SK-N-SH treated with all-trans-retinoic acid at 6 μM for 48 hours (cell line): ENCODE measurements around the gene CD300LF.

Source experiments
- ATAC-seq: fragments of 200-7000 bp; cut with Tn5 transposase; 3 replicates; pipeline ENCODE4 v1.9.1; 2020; ENCODE audit warnings: mild to moderate bottlenecking, moderate library complexity
- ARNTL ChIP-seq: fragments of 450-650 bp; formaldehyde crosslinking; IDR thresholded peaks from 2 replicates; pipeline ENCODE4 v1.5.0; 2020; ENCODE audit warnings: low read depth, mild to moderate bottlenecking, moderate library complexity, borderline replicate concordance
- BACH2 ChIP-seq: fragments of 250-450 bp; sonication (Bioruptor Pico); IDR thresholded peaks from 2 replicates; pipeline ENCODE4 v1.9.0; 2021; ENCODE audit warnings: mild to moderate bottlenecking, borderline replicate concordance
- ESRRG ChIP-seq: fragments of 250-450 bp; sonication (Bioruptor Pico); IDR thresholded peaks from 2 replicates; pipeline ENCODE4 v1.6.1; 2021; ENCODE audit warnings: mild to moderate bottlenecking
- ISL1 ChIP-seq: fragments of 250-450 bp; sonication (Bioruptor Pico); IDR thresholded peaks from 2 replicates; pipeline ENCODE4 v2.1.2; 2022; ENCODE audit warnings: mild to moderate bottlenecking, moderate library complexity
- OSR1 ChIP-seq: fragments of 250-450 bp; sonication (Bioruptor Pico); IDR thresholded peaks from 2 replicates; pipeline ENCODE4 v1.8.0; 2022; ENCODE audit warnings: moderate library complexity, mild to moderate bottlenecking, inconsistent platforms
- PPARA ChIP-seq: fragments of 250-450 bp; sonication (Bioruptor Pico); IDR thresholded peaks from 2 replicates; pipeline ENCODE4 v1.5.0; 2020; ENCODE audit warnings: mild to moderate bottlenecking, borderline replicate concordance
- RARB ChIP-seq: fragments of 250-450 bp; sonication (Bioruptor Pico); IDR thresholded peaks from 2 replicates; pipeline ENCODE4 v1.8.0; 2021; ENCODE audit warnings: mild to moderate bottlenecking, moderate library complexity
- TCF4 ChIP-seq: fragments of 250-450 bp; sonication (Bioruptor Pico); IDR thresholded peaks from 2 replicates; pipeline ENCODE4 v1.8.0; 2021; ENCODE audit warnings: mild to moderate bottlenecking, moderate library complexity, borderline replicate concordance
- TOX ChIP-seq: fragments of 250-450 bp; sonication (Bioruptor Pico); IDR thresholded peaks from 2 replicates; pipeline ENCODE4 v1.8.0; 2021; ENCODE audit warnings: mild to moderate bottlenecking, moderate library complexity, borderline replicate concordance
- ZC3H10 ChIP-seq: fragments of 250-450 bp; sonication (Bioruptor Pico); IDR thresholded peaks from 2 replicates; pipeline ENCODE4 v1.5.1; 2021; ENCODE audit warnings: mild to moderate bottlenecking, moderate library complexity
- ZFP3 ChIP-seq: fragments of 250-450 bp; sonication (Bioruptor Pico); IDR thresholded peaks from 2 replicates; pipeline ENCODE4 v1.5.0; 2020; ENCODE audit warnings: mild to moderate bottlenecking, moderate library complexity
- ZNF70 ChIP-seq: fragments of 450-650 bp; formaldehyde crosslinking; IDR thresholded peaks from 2 replicates; pipeline ENCODE4 v1.5.0; 2020; ENCODE audit warnings: mild to moderate bottlenecking, moderate library complexity
- TF ChIP-seq, protein P1 (sequence below): fragments of 250-450 bp; sonication (Bioruptor Pico); IDR thresholded peaks from 2 replicates; pipeline ENCODE4 v1.5.1; 2021; ENCODE audit warnings: mild to moderate bottlenecking, moderate library complexity
- TF ChIP-seq, protein P2 (sequence below): fragments of 250-450 bp; sonication (Bioruptor Pico); IDR thresholded peaks from 2 replicates; pipeline ENCODE4 v1.5.0; 2020; ENCODE audit warnings: mild to moderate bottlenecking, moderate library complexity
- TF ChIP-seq, protein P3 (sequence below): fragments of 250-450 bp; sonication (Bioruptor Pico); IDR thresholded peaks from 2 replicates; pipeline ENCODE4 v1.8.0; 2021; ENCODE audit warnings: low read depth, mild to moderate bottlenecking, moderate library complexity, borderline replicate concordance
- TF ChIP-seq, protein P4 (sequence below): fragments of 250-450 bp; sonication (Bioruptor Pico); IDR thresholded peaks from 2 replicates; pipeline ENCODE4 v1.8.0; 2020; ENCODE audit warnings: mild to moderate bottlenecking, moderate library complexity, borderline replicate concordance
- TF ChIP-seq, protein P5 (sequence below): fragments of 250-450 bp; sonication (Bioruptor Pico); IDR thresholded peaks from 2 replicates; pipeline ENCODE4 v1.5.1; 2020; ENCODE audit warnings: low read depth, mild to moderate bottlenecking, moderate library complexity

CD300LF gene

DNA sequence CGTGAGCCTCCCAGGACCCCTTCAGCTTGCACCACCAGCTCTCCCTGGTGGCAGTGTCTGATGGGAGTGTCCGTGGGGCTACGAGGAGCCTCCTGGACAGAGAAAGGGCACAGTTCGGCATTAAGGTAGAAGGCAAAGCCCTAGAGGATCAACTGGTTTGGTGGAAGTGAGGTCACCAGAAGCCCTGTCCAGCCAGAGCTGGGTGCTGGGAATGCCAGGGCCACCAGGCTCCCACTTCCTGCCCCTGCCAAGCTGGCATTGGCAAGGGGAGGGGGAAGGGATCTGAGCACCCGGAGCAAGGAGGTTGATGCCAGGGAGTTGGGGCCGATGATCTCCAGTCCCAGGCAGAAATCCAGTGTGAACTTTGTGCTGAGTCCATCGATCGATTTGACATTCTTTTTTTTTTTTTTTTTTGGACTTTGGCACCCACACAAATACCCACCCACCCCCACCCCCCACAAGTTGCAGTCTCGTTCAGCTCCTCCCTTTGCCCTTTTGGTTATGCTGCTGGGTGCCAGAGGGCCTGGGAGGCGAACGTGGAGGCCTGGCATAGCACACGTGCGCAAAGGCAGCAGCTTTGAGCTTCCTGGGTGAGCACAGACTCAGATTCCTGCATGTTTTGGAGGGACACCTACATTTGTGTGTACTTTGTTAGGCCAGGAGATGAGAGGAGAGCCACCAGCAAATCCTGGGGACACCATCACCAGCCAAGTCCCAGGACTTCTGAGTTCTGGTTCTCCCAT is 37.8 kb upstream of the CD300LF start:
- ATAC-seq, result no peak
- TF ChIP-seq, protein P1, sequence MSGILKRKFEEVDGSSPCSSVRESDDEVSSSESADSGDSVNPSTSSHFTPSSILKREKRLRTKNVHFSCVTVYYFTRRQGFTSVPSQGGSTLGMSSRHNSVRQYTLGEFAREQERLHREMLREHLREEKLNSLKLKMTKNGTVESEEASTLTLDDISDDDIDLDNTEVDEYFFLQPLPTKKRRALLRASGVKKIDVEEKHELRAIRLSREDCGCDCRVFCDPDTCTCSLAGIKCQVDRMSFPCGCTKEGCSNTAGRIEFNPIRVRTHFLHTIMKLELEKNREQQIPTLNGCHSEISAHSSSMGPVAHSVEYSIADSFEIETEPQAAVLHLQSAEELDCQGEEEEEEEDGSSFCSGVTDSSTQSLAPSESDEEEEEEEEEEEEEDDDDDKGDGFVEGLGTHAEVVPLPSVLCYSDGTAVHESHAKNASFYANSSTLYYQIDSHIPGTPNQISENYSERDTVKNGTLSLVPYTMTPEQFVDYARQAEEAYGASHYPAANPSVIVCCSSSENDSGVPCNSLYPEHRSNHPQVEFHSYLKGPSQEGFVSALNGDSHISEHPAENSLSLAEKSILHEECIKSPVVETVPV, result no peak
- TF ChIP-seq ZNF70 (CRISPR knock-in tag) (no peak), ARNTL (CRISPR knock-in tag) (no peak), ESRRG (CRISPR knock-in tag) (no peak), PPARA (CRISPR knock-in tag) (no peak), BACH2 (no peak), ISL1 (no peak)
- TF ChIP-seq, protein P2, sequence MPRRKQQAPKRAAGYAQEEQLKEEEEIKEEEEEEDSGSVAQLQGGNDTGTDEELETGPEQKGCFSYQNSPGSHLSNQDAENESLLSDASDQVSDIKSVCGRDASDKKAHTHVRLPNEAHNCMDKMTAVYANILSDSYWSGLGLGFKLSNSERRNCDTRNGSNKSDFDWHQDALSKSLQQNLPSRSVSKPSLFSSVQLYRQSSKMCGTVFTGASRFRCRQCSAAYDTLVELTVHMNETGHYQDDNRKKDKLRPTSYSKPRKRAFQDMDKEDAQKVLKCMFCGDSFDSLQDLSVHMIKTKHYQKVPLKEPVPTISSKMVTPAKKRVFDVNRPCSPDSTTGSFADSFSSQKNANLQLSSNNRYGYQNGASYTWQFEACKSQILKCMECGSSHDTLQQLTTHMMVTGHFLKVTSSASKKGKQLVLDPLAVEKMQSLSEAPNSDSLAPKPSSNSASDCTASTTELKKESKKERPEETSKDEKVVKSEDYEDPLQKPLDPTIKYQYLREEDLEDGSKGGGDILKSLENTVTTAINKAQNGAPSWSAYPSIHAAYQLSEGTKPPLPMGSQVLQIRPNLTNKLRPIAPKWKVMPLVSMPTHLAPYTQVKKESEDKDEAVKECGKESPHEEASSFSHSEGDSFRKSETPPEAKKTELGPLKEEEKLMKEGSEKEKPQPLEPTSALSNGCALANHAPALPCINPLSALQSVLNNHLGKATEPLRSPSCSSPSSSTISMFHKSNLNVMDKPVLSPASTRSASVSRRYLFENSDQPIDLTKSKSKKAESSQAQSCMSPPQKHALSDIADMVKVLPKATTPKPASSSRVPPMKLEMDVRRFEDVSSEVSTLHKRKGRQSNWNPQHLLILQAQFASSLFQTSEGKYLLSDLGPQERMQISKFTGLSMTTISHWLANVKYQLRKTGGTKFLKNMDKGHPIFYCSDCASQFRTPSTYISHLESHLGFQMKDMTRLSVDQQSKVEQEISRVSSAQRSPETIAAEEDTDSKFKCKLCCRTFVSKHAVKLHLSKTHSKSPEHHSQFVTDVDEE (CRISPR knock-in tag), result no peak
- TF ChIP-seq, all 23 proteins: peak for 0

DNA sequence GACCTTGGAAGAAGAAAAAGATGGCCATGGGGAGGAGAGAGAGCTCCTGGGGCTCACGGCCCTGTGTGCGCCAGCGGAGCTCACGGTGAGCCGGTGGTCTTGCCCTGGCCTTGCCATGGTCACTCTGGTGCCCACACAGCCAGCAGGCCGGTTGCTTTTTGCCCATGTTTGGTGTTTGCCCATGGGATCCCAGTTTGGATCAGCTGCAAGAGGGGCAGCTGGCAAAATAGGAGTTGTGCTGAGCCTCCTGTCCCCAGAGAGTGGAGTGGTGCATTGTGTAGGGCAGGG is 37.3 kb upstream of the CD300LF start:
- no peak for ATAC-seq
- TF ChIP-seq ESRRG (CRISPR knock-in tag) (no peak), PPARA (CRISPR knock-in tag) (no peak), ARNTL (CRISPR knock-in tag) (no peak), OSR1 (CRISPR knock-in tag) (no peak), RARB (CRISPR knock-in tag) (no peak), ZFP3 (CRISPR knock-in tag) (no peak), TCF4 (CRISPR knock-in tag) (no peak), BACH2 (no peak)
- TF ChIP-seq, protein P3, sequence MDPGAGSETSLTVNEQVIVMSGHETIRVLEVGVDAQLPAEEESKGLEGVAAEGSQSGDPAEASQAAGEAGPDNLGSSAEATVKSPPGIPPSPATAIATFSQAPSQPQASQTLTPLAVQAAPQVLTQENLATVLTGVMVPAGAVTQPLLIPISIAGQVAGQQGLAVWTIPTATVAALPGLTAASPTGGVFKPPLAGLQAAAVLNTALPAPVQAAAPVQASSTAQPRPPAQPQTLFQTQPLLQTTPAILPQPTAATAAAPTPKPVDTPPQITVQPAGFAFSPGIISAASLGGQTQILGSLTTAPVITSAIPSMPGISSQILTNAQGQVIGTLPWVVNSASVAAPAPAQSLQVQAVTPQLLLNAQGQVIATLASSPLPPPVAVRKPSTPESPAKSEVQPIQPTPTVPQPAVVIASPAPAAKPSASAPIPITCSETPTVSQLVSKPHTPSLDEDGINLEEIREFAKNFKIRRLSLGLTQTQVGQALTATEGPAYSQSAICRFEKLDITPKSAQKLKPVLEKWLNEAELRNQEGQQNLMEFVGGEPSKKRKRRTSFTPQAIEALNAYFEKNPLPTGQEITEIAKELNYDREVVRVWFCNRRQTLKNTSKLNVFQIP (CRISPR knock-in tag), result no peak
- TF ChIP-seq, protein P1, result no peak
- TF ChIP-seq, protein P4, sequence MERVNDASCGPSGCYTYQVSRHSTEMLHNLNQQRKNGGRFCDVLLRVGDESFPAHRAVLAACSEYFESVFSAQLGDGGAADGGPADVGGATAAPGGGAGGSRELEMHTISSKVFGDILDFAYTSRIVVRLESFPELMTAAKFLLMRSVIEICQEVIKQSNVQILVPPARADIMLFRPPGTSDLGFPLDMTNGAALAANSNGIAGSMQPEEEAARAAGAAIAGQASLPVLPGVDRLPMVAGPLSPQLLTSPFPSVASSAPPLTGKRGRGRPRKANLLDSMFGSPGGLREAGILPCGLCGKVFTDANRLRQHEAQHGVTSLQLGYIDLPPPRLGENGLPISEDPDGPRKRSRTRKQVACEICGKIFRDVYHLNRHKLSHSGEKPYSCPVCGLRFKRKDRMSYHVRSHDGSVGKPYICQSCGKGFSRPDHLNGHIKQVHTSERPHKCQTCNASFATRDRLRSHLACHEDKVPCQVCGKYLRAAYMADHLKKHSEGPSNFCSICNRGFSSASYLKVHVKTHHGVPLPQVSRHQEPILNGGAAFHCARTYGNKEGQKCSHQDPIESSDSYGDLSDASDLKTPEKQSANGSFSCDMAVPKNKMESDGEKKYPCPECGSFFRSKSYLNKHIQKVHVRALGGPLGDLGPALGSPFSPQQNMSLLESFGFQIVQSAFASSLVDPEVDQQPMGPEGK, result no peak

DNA sequence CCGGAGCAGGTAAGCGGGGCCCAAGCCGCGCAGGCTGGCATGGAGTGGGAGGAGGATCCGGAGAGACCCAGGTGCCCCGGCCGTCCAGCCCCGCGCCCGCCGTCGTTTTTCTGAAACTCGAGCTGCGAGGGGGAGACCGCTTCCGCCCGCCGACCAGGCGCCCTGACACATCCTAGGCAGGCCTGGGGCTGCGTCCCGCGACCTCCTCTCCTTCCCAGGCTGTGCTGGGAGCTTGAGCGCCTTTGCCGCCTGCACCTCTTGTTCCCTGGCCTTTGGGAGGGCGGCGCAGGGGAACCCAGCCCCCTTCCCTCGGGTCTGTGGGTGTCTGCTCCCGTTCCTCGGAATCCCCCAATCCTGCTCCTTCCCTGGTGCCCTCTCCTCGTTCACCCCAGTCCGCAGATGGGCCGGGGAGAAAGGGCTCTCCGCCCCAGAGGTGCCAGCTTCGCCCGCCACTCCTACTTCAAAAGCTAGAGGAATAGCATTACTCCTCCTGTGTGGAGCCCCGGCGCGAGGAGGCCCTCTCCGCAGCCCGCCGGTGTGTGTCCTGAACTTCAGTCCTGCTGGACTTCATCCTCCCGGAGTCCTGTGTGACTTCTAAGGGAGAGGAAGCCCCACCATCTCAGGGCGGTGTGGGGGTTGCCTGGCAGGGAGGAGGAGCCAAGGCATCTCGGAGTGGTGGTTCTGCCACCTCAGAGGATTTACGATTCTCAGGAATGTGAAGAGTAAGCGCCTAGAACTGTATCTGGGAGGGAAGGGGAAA is 36.7 kb upstream of the CD300LF start:
- ATAC-seq, result peak; percentile 11
- no peak for TF ChIP-seq ESRRG (CRISPR knock-in tag)
- no peak for TF ChIP-seq RARB (CRISPR knock-in tag)
- no peak for TF ChIP-seq ZC3H10 (CRISPR knock-in tag)
- TF ChIP-seq, protein P4, result no peak
- no peak for TF ChIP-seq OSR1 (CRISPR knock-in tag)
- TF ChIP-seq, protein P2 (CRISPR knock-in tag), result no peak
- no peak for TF ChIP-seq TOX (CRISPR knock-in tag)
- TF ChIP-seq, protein P5, sequence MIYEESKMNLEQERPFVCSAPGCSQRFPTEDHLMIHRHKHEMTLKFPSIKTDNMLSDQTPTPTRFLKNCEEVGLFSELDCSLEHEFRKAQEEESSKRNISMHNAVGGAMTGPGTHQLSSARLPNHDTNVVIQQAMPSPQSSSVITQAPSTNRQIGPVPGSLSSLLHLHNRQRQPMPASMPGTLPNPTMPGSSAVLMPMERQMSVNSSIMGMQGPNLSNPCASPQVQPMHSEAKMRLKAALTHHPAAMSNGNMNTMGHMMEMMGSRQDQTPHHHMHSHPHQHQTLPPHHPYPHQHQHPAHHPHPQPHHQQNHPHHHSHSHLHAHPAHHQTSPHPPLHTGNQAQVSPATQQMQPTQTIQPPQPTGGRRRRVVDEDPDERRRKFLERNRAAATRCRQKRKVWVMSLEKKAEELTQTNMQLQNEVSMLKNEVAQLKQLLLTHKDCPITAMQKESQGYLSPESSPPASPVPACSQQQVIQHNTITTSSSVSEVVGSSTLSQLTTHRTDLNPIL, result no peak
- TF ChIP-seq PPARA (CRISPR knock-in tag), result no peak
